HFF-Myc (cell line): ENCODE data around the gene STT3A.

Experiments
- DNase-seq: peaks from one replicate; pipeline ENCODE4 v3.0.0-alpha.2; 2011; ENCODE audit warnings: low read depth; ENCODE audit errors: extremely low read depth
- H3K4me3 ChIP-seq: replicated peaks from 2 replicates; pipeline ENCODE4 v1.5.1; 2011; ENCODE audit warnings: low read depth, mild to moderate bottlenecking, control low read depth, low read length
- CTCF ChIP-seq: IDR thresholded peaks from 2 replicates; pipeline ENCODE4 v1.5.1; 2012; ENCODE audit warnings: mild to moderate bottlenecking, low read depth, low read length, control low read depth; ENCODE audit errors: missing control alignments

Gene STT3A

GRCh38 chr11:125594958-125595357 lies 2.3 kb downstream of the STT3A start:
- no peak for TF ChIP-seq CTCF
- no peak overlapping the region for H3K4me3 ChIP-seq
- DNase-seq, result no peak

GRCh38 chr11:125600663-125601062 lies 8.0 kb downstream of the STT3A start:
- TF ChIP-seq CTCF, result no peak
- H3K4me3 ChIP-seq, result no peak overlapping the region

DNA sequence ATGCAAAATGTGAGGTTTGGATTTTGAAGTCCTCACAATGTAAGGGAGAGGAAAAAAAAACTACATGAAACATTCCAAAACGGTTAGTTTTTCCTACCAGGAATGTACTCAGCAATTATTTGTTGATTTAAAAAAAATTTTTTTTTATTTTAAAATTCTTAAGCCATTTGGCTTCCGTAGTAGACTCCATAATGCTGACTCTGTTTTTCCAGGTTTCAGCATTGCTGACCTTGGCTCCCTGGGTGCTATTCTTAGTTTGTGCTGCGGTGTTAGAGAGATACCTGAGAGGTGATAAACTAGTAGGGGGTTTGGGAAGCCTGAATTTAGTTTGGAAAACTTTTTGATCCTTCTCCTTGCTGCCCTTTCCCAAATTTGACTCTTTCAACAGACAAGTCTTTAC lies 10.6 kb downstream of the STT3A start:
- no peak for TF ChIP-seq CTCF
- no peak for DNase-seq
- H3K4me3 ChIP-seq, result no peak overlapping the region

More at GRCh38 chr11:125600663-125601062, 8.0 kb downstream of the STT3A start:
- DNase-seq, result no peak

DNA sequence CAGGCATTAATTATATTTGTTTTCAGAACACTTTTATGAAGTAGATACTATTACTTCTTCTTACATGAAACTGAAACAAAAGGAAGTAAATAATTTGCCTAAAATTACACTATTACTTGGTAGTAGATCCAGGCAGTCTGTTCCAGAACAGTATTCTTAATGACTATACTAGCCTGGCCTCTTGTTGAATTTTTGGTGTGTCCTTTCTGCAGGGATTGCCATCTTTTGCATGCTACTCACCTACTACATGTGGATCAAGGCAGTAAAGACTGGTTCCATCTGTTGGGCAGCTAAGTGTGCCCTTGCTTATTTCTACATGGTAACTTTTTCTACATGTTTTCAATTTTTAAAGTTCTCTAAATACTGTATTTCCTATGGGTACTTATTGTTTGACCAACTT lies 12.8 kb downstream of the STT3A start:
- no peak for DNase-seq
- no peak overlapping the region for H3K4me3 ChIP-seq
- no peak for TF ChIP-seq CTCF

DNA sequence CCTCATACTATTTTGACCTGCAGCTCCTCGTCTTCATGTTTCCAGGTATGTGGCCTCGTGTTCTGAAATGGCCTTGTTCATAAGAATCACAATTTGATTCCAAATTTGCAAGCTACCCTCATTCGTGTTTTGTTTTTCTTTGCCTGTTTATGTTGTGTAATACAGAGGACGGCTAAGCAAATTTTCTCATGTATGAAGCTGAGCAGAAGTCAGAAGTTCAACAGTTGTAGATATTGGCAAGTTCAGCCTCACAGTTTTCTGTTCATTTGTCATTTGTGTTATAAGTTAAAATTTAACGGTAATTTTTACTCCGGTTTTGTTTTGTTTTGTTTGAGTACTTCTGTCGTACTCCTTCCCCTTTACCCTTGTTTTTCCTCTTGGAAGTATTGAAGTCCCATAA lies 16.9 kb downstream of the STT3A start:
- TF ChIP-seq CTCF, result no peak
- H3K4me3 ChIP-seq, result no peak overlapping the region
- no peak for DNase-seq

GRCh38 chr11:125618383-125618782 lies 25.7 kb downstream of the STT3A start:
- no peak for DNase-seq
- H3K4me3 ChIP-seq, result no peak overlapping the region
- TF ChIP-seq CTCF, result no peak

DNA sequence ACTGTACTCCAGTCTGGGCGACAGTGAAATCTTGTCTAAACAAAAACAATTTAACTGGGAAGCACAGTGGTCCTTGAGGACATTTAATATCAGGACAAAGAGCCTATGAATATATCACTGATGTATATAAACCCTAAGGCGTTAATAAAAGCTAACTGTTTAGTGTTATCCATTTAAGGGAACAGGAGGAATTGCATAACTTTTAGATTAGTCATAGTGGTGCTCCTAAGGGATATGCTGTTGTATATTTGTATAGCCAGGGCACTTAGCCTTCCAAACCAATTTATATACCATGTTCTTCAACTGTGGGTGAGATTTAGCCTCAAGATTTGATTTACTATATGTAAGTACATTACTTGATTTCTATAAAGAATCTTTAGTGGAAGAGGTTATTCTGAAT lies 29.3 kb downstream of the STT3A start:
- TF ChIP-seq CTCF, result no peak
- DNase-seq, result no peak
- no peak overlapping the region for H3K4me3 ChIP-seq
